ENCODE results near the gene ITGB3BP.
A peak's percentile ranks its signal among the peaks of the same experiment; 100 is the strongest.

ITGB3BP gene

GRCh38 chr1:63557365-63557987 lies 34.5 kb upstream of the ITGB3BP start:
- no peak overlapping the region for H3K4me3 ChIP-seq (ENCODE audit: low read depth, low read length)
- H3K27ac ChIP-seq = no peak overlapping the region
- TF ChIP-seq CTCF (IDR thresholded peaks at IDR 0.05; ENCODE audit: low read depth, low read length) = peak; percentile 30; the same call in 1 of the 2 replicates
- no peaks in the 10 kb centered on the region for H3K36me3 ChIP-seq
- H3K9me3 ChIP-seq (ENCODE audit: severe bottlenecking) = no peaks in the 10 kb centered on the region
- peak; percentile 23 for DNase-seq
- no peaks in the 10 kb centered on the region for H3K27me3 ChIP-seq (ENCODE audit: insufficient read depth, low read depth, severe bottlenecking)

- Histone ChIP-seq H3K9me3 (ENCODE audit: severe bottlenecking) (no peaks in the 10 kb centered on the region), H3K36me3 (no peaks in the 10 kb centered on the region), H3K27ac (no peak overlapping the region), H3K27me3 (ENCODE audit: insufficient read depth, low read depth, severe bottlenecking) (no peaks in the 10 kb centered on the region), H3K4me3 (ENCODE audit: low read depth, low read length) (no peak overlapping the region)
- no peak for DNase-seq
- TF ChIP-seq CTCF (IDR thresholded peaks at IDR 0.05; ENCODE audit: low read depth, low read length) = no peak
Measured at GRCh38 chr1:63555480-63555879, 32.5 kb upstream of the ITGB3BP start.

- Histone ChIP-seq H3K27ac (no peak overlapping the region), H3K4me3 (ENCODE audit: low read depth, low read length) (no peak overlapping the region), H3K36me3 (no peaks in the 10 kb centered on the region), H3K27me3 (ENCODE audit: insufficient read depth, low read depth, severe bottlenecking) (no peaks in the 10 kb centered on the region), H3K9me3 (ENCODE audit: severe bottlenecking) (no peaks in the 10 kb centered on the region)
- DNase-seq = no peak
- TF ChIP-seq CTCF (IDR thresholded peaks at IDR 0.05; ENCODE audit: low read depth, low read length) = no peak
Measured at GRCh38 chr1:63548877-63549276, 25.9 kb upstream of the ITGB3BP start.

- H3K9me3 ChIP-seq (ENCODE audit: severe bottlenecking) = no peaks in the 10 kb centered on the region
- no peak for DNase-seq
- no peak for TF ChIP-seq CTCF (IDR thresholded peaks at IDR 0.05; ENCODE audit: low read depth, low read length)
- no peaks in the 10 kb centered on the region for H3K27me3 ChIP-seq (ENCODE audit: insufficient read depth, low read depth, severe bottlenecking)
- H3K36me3 ChIP-seq = no peaks in the 10 kb centered on the region
- no peak overlapping the region for H3K4me3 ChIP-seq (ENCODE audit: low read depth, low read length)
- no peak overlapping the region for H3K27ac ChIP-seq
Measured at GRCh38 chr1:63548303-63548702, 25.3 kb upstream of the ITGB3BP start.

DNA sequence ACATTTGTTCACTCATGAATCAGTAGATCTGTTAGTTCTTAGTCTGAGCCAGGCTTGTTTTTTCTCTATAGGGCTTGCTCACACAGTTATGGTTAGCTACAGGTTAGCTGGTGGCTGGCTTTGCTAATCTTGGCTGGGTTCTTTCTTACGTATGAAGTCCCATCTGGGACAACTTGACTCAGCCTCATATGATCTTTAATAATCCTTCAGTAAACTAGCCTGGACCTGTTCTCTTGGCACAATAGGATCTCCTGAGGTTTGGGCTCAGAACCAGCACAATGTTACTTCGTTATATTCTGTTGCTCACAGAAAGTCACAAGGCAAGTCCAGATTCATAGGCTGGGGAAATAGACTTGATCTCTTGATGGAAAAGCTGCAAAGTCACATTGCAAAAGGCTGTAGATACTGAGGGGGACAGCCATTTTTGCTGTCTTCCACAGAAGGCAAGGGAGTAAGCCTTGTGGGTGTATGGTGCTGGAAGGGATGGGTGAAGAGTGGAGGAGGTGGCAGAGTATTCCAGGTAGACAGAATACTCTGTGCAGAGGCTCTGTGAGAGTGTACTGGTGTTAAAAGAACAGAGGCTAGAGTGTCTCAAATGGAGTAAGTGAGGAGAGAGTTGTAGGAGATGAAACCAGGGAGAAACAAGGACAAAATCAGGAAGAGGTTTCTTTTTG lies 24.7 kb upstream of the ITGB3BP start:
- H3K36me3 ChIP-seq = no peaks in the 10 kb centered on the region
- no peaks in the 10 kb centered on the region for H3K9me3 ChIP-seq (ENCODE audit: severe bottlenecking)
- H3K27me3 ChIP-seq (ENCODE audit: insufficient read depth, low read depth, severe bottlenecking) = no peaks in the 10 kb centered on the region
- no peak overlapping the region for H3K4me3 ChIP-seq (ENCODE audit: low read depth, low read length)
- peak; percentile 11 for DNase-seq
- TF ChIP-seq CTCF (IDR thresholded peaks at IDR 0.05; ENCODE audit: low read depth, low read length) = no peak
- H3K27ac ChIP-seq = no peak overlapping the region; the same call in 1 of the 2 replicates

Data from WERI-Rb-1 (cell line).